H1 (cell line): Measurements from ENCODE around the gene GRID2. TPM values are rescaled to one million over a fixed set of nuclear protein-coding genes. Genes with fewer than 3 reads are reported as not detected.

Experiments
- CTCF ChIA-PET: fragments of 300-600 bp; sonication (Branson Sonifier 250); formaldehyde crosslinking; loops from one replicate; lab custom pipeline; 2021; ENCODE audit not compliant: partially characterized antibody; lab: Charles Lee
- POLR2A ChIA-PET: fragments of 300-600 bp; sonication (Branson Sonifier 250); formaldehyde crosslinking; loops from one replicate; lab custom pipeline; 2021; ENCODE audit warnings: inconsistent platforms; ENCODE audit not compliant: partially characterized antibody; lab: Charles Lee
- DNase-seq, 2 experiments: peaks; one replicate each; pipeline versions ENCODE4 v3.0.0 to v3.0.0-alpha.2; 2010 to 2022; ENCODE audit warnings: low spot score in 2 of 2, low read depth in 1 of 2, mixed read lengths in 1 of 2
- FAIRE-seq: peaks from 2 replicates; lab custom pipeline; 2011; peaks lifted over from hg19 to GRCh38; lab: Jason Lieb, UNC
- H2AFZ ChIP-seq: 2 replicates; pipeline ENCODE4 v1.8.1; 2012; ENCODE audit warnings: low read length, inconsistent platforms
- H2AK5ac ChIP-seq: 2 replicates; pipeline ENCODE4 v1.6.1; 2013; ENCODE audit warnings: low read depth, low read length
- H2BK120ac ChIP-seq: replicated peaks from 2 replicates; pipeline ENCODE3; 2013; ENCODE audit warnings: low read depth, low read length, inconsistent platforms
- H2BK12ac ChIP-seq: 2 replicates; pipeline ENCODE4 v1.6.1; 2013; ENCODE audit warnings: low read depth, low read length
- H2BK15ac ChIP-seq: 2 replicates; pipeline ENCODE4 v1.6.1; 2013; ENCODE audit warnings: low read length
- H2BK20ac ChIP-seq: 2 replicates; pipeline ENCODE4 v1.6.1; 2013; ENCODE audit warnings: low read length
- H2BK5ac ChIP-seq: 2 replicates; pipeline ENCODE4 v1.6.1; 2013; ENCODE audit warnings: low read depth, low read length
- H3K14ac ChIP-seq: 2 replicates; pipeline ENCODE4 v1.6.1; 2013; ENCODE audit warnings: inconsistent platforms; ENCODE audit not compliant: insufficient read length
- H3K18ac ChIP-seq: 2 replicates; pipeline ENCODE4 v1.6.1; 2013; ENCODE audit warnings: low read length; ENCODE audit errors: extremely low read depth
- H3K23ac ChIP-seq: 2 replicates; pipeline ENCODE4 v1.6.1; 2013; ENCODE audit warnings: inconsistent platforms; ENCODE audit not compliant: insufficient read length
- H3K23me2 ChIP-seq: 2 replicates; pipeline ENCODE4 v1.6.1; 2013; ENCODE audit warnings: low read depth, low read length
- H3K27ac ChIP-seq: 2 replicates; pipeline ENCODE4 v1.6.1; 2011; ENCODE audit warnings: low read depth, low read length, inconsistent platforms
- H3K27me3 ChIP-seq, 4 experiments: replicated peaks in 1 of 4; 1 replicate in 1 of 4; 2 replicates in 3 of 4; pipeline versions ENCODE4 v1.6.1 to v1.8.1; 2011 to 2013; ENCODE audit warnings: low read length in 3 of 4, mild to moderate bottlenecking in 3 of 4, inconsistent platforms in 2 of 4, mixed read lengths in 2 of 4, moderate library complexity in 1 of 4; ENCODE audit not compliant: control insufficient read depth in 3 of 4, insufficient read depth in 3 of 4; ENCODE audit errors: extremely low read depth in 1 of 4
- H3K36me3 ChIP-seq, 4 experiments: 2 replicates each; pipeline versions ENCODE4 v1.6.1 to v1.8.1; 2011 to 2013; ENCODE audit warnings: mild to moderate bottlenecking in 4 of 4, low read length in 3 of 4, moderate library complexity in 2 of 4, control low read depth in 1 of 4, inconsistent platforms in 1 of 4; ENCODE audit not compliant: insufficient read depth in 4 of 4, control insufficient read depth in 2 of 4
- H3K4ac ChIP-seq: replicated peaks from 2 replicates; pipeline ENCODE3; 2013; ENCODE audit warnings: low read length, low read depth, mixed read lengths, inconsistent platforms; ENCODE audit not compliant: insufficient read length
- H3K4me1 ChIP-seq, 4 experiments: replicated peaks in 1 of 4; 1 replicate in 1 of 4; 2 replicates in 3 of 4; pipeline versions ENCODE4 v1.6.1 to v1.8.1; 2011 to 2013; ENCODE audit warnings: low read length in 3 of 4, inconsistent platforms in 2 of 4, mixed read lengths in 1 of 4; ENCODE audit not compliant: insufficient read depth in 4 of 4, control insufficient read depth in 3 of 4
- H3K4me2 ChIP-seq, 2 experiments: 2 replicates each; pipeline versions ENCODE4 v1.6.1 to v1.8.1; 2011 to 2013; ENCODE audit warnings: low read depth in 2 of 2, low read length in 2 of 2, control low read depth in 1 of 2, inconsistent platforms in 1 of 2, mild to moderate bottlenecking in 1 of 2; ENCODE audit not compliant: insufficient read depth in 1 of 2
- H3K4me3 ChIP-seq, 4 experiments: fragments of 200-600, 300-600 bp in 1 of 4; sonication (generic), shearing (Covaris generic), sonication (Bioruptor Twin) in 1 of 4; 2 replicates each; pipeline versions ENCODE4 v1.5.1 to v1.8.1; 2011 to 2016; ENCODE audit warnings: low read length in 4 of 4, low read depth in 3 of 4, control low read depth in 2 of 4, inconsistent platforms in 2 of 4, mild to moderate bottlenecking in 2 of 4, mixed read lengths in 1 of 4, moderate library complexity in 1 of 4; ENCODE audit not compliant: insufficient read depth in 2 of 4; ENCODE audit errors: extremely low read depth in 1 of 4
- H3K56ac ChIP-seq: replicated peaks from 2 replicates; pipeline ENCODE3; 2013; ENCODE audit warnings: low read depth, mild to moderate bottlenecking, mixed read lengths, low read length, inconsistent platforms; ENCODE audit not compliant: insufficient read length
- H3K79me1 ChIP-seq: 2 replicates; pipeline ENCODE4 v1.6.1; 2013; ENCODE audit warnings: low read depth, low read length, control low read depth
- H3K79me2 ChIP-seq, 2 experiments: 2 replicates each; pipeline versions ENCODE4 v1.6.1 to v1.8.1; 2012 to 2013; ENCODE audit warnings: low read length in 2 of 2, mild to moderate bottlenecking in 2 of 2, inconsistent platforms in 1 of 2; ENCODE audit not compliant: insufficient read depth in 2 of 2, control insufficient read depth in 1 of 2
- H3K9ac ChIP-seq, 4 experiments: replicated peaks in 1 of 4; 1 replicate in 1 of 4; 2 replicates in 3 of 4; pipeline versions ENCODE4 v1.6.1 to v1.8.1; 2011 to 2013; ENCODE audit warnings: low read depth in 3 of 4, low read length in 3 of 4, control low read depth in 2 of 4, mild to moderate bottlenecking in 2 of 4, moderate library complexity in 2 of 4, inconsistent platforms in 1 of 4; ENCODE audit errors: extremely low read depth in 1 of 4
- H3K9me3 ChIP-seq, 2 experiments: 2 replicates each; pipeline versions ENCODE4 v1.6.1 to v1.8.1; 2012 to 2013; ENCODE audit warnings: mild to moderate bottlenecking in 2 of 2, moderate library complexity in 2 of 2, control low read depth in 1 of 2, inconsistent platforms in 1 of 2, low read depth in 1 of 2, low read length in 1 of 2, mixed read lengths in 1 of 2; ENCODE audit not compliant: insufficient read depth in 2 of 2
- H4K20me1 ChIP-seq, 2 experiments: replicated peaks in 1 of 2; 2 replicates each; pipeline versions ENCODE3 to v1.8.1; 2011 to 2013; ENCODE audit warnings: inconsistent platforms in 2 of 2, low read length in 2 of 2, mild to moderate bottlenecking in 1 of 2; ENCODE audit not compliant: insufficient read depth in 2 of 2, control insufficient read depth in 1 of 2
- H4K5ac ChIP-seq: 2 replicates; pipeline ENCODE4 v1.6.1; 2013; ENCODE audit warnings: low read length, low read depth, mixed read lengths, inconsistent platforms; ENCODE audit not compliant: insufficient read length
- H4K8ac ChIP-seq: 2 replicates; pipeline ENCODE4 v1.8.0; 2013; ENCODE audit warnings: mild to moderate bottlenecking, moderate library complexity, low read length, inconsistent platforms; ENCODE audit not compliant: insufficient read depth; ENCODE audit errors: extremely low read depth
- H4K91ac ChIP-seq: replicated peaks from 2 replicates; pipeline ENCODE3; 2013; ENCODE audit warnings: low read length, mixed read lengths, inconsistent platforms; ENCODE audit not compliant: insufficient read length
- BCL11A ChIP-seq, 2 experiments: IDR thresholded peaks; one replicate each; pipeline ENCODE4 v1.6.1; 2011; ENCODE audit warnings: low read depth in 2 of 2, low read length in 2 of 2, mild to moderate bottlenecking in 2 of 2
- CHD2 ChIP-seq: IDR thresholded peaks from 2 replicates; pipeline ENCODE4 v1.6.1; 2012; ENCODE audit warnings: low read length, improper control_type of control experiment
- EZH2 ChIP-seq: fragments of 200-600 bp; sonication (generic); IDR thresholded peaks from 2 replicates; pipeline ENCODE4 v1.7.1; 2012; ENCODE audit warnings: low read depth, mild to moderate bottlenecking, moderate library complexity, low read length, inconsistent platforms; ENCODE audit not compliant: severe bottlenecking
- RFX5 ChIP-seq: IDR thresholded peaks from 2 replicates; pipeline ENCODE4 v1.6.1; 2011; ENCODE audit warnings: low read depth, low read length, improper control_type of control experiment, borderline replicate concordance
- SP1 ChIP-seq: IDR thresholded peaks from 2 replicates; pipeline ENCODE4 v1.6.1; 2011; ENCODE audit warnings: low read depth, low read length
- TCF12 ChIP-seq: IDR thresholded peaks from 2 replicates; pipeline ENCODE4 v1.6.1; 2011; ENCODE audit warnings: low read depth, mild to moderate bottlenecking, low read length
- WGBS, 2 experiments: shearing (Covaris generic) in 1 of 2; methylation state at CpG; one replicate each; pipeline versions ENCODE4 v1.1.6 to v1.1.7; 2013 to 2015; ENCODE audit warnings: low lambda C conversion rate in 2 of 2, mixed read lengths in 2 of 2, inconsistent platforms in 1 of 2, low coverage in 1 of 2, missing lambda C conversion rate in 1 of 2; ENCODE audit not compliant: insufficient replicate concordance in 2 of 2, insufficient coverage in 1 of 2, insufficient read length in 1 of 2; ENCODE audit errors: extremely low coverage in 1 of 2, missing lambda C conversion rate in 1 of 2; 5-methylcytosine and 5-hydroxymethylcytosine counted together
- polyA plus RNA-seq, 7 experiments: library from polyadenylated mRNA; depleted of rRNA in 3 of 7; stranded (reverse) in 5 of 7; unstranded in 2 of 7; fragments of >200 nt in 5 of 7; fragments of 200-250 nt in 2 of 7; gene quantifications; 1 replicate in 5 of 7; 2 replicates in 1 of 7; 4 replicates in 1 of 7; pipeline versions ENCODE4 v1.2.1 to v1.2.3, GENCODE V29; 2011 to 2013; ENCODE audit warnings: missing spikeins in 2 of 7, mixed read lengths in 2 of 7
- total RNA-seq: library from RNA; stranded (reverse); fragmentation: NEBNext Ultra II Directional; extraction: Animal tissue kit (Norgen Biotek cat#: 25700); gene quantifications from 2 replicates; pipeline ENCODE4 v1.2.1, GENCODE V29; 2021

Gene GRID2
- total and polyA plus RNA-seq, 2 of the 8 experiments (the other 6 are each of a cell fraction or from before 2014, with no cell fraction given), result 31.1 to 81.9 TPM

DNA sequence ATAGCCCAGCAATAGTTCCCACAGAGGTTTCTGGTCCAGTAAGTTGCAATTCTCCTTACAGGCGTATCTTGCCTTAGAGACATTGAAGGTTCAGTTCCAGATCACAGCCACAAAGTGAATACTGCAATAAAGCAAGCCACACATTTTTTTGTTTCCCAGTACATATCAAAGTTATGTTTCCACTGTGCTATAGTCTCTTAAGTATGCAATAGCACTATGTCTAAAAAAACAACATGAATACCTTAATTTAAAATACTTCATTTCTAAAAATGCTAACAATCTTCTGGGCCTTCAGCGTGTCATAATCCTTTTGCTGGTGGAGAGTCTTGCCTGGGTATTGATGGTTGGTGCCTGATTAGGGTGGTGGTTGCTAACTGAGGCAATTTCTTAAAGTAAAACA, 659.1 kb downstream of the GRID2 start:
- H2BK5ac ChIP-seq, result no peak overlapping the region
- no peaks in the 10 kb centered on the region for H3K23me2 ChIP-seq
- H3K36me3 ChIP-seq, result no peaks in the 10 kb centered on the region
- H3K18ac ChIP-seq, result no peak overlapping the region
- no peaks in the 10 kb centered on the region for H3K27me3 ChIP-seq
- no peak overlapping the region for H3K4me2 ChIP-seq
- no peak overlapping the region for H3K27ac ChIP-seq
- H2BK20ac ChIP-seq, result no peak overlapping the region
- ChIA-PET CTCF (no interaction called here), POLR2A (no interaction called here)
- no peak overlapping the region for H3K9ac ChIP-seq
- H3K4me1 ChIP-seq, result no peaks in the 10 kb centered on the region; a peak in 2 of 7 replicates
- no peak overlapping the region for H2BK120ac ChIP-seq
- no peaks in the 10 kb centered on the region for H3K79me1 ChIP-seq
- no peaks in the 10 kb centered on the region for H4K20me1 ChIP-seq
- H2BK15ac ChIP-seq, result no peak overlapping the region
- no peaks in the 10 kb centered on the region for H3K9me3 ChIP-seq
- no peak overlapping the region for H3K4ac ChIP-seq
- no peak for TF ChIP-seq TCF12
- no peak for TF ChIP-seq RFX5
- no peak for TF ChIP-seq BCL11A (IDR thresholded peaks at IDR 0.05; ENCODE audit: low read depth in 2 of 2, low read length in 2 of 2)
- TF ChIP-seq SP1, result no peak
- TF ChIP-seq EZH2, result no peak
- TF ChIP-seq CHD2, result no peak
- TF ChIP-seq, all 59 proteins: peak for 0
- peaks cover 0 to 11% of the 10 kb centered on the region in 2 experiments; a peak in 2 of 4 replicates for H3K79me2 ChIP-seq
- H3K23ac ChIP-seq, result no peak overlapping the region
- H3K14ac ChIP-seq, result no peak overlapping the region
- H4K8ac ChIP-seq, result no peak overlapping the region
- no peak overlapping the region for H2AFZ ChIP-seq
- no peak overlapping the region for H3K4me3 ChIP-seq
- whole genome bisulfite sequencing, 2 experiments, result 89% methylated on average over 2 of the region's 2 CpGs; no CpG with 5 or more reads in 1 of the 2 experiments
- H2BK12ac ChIP-seq, result no peak overlapping the region
- DNase-seq (no peak), FAIRE-seq (no peak)
- no peak overlapping the region for H4K5ac ChIP-seq
- no peak overlapping the region for H4K91ac ChIP-seq
- no peak overlapping the region for H2AK5ac ChIP-seq
- no peak overlapping the region for H3K56ac ChIP-seq
